ENCODE results near the gene ORAI2.
"Not testable (repeated sequence)": the region's sequence is repeated elsewhere in the genome, so short reads cannot be mapped to it uniquely, and the experiment has no call there.

Gene ORAI2

DNA sequence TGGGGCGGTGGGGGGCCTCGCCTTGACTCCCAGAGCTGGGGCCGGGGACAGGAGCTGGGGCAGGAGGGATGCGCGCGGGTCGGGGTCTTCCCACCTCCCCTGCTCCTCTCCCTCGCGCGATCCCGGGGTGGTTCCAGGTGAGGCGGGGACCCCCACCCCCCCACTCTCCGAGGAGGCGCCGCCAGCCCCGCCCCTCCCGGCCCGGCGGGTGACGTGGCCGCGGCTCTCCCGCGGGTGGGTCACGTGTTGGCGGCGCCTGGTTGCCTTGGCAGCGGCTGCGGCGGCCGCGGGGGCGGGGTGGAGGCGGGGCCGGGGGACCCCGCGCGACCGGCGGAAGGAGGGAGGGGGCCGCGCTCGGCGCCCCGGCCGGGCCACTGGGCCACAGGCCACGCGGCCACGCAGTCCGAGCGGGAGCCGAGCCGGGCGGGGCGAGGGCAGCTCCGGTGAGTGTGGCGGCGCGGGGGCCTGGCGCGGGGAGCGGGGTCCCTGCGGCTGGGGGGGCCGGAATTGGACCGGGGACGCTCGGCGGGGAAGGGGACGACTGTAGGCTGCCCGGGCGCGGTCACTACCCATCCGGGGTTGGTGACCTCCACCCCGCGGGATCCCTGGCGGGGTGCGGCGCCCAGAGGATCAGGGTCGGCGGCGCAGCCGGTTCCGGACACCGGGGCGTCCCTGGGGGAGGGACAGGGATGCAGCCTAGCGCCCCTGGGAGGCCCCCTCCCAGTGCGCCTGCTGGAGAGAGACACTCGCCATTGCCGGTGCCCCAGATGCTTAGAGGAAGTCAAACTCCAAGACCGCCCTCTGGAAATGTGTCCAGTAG is at the start of gene ORAI2:
ORAI2 (plus strand) TSS at position 357 of the 820 bp plus-strand sequence. CDS start 5,382 bp downstream, outside the sequence.
- no peak for DNase-seq

DNA sequence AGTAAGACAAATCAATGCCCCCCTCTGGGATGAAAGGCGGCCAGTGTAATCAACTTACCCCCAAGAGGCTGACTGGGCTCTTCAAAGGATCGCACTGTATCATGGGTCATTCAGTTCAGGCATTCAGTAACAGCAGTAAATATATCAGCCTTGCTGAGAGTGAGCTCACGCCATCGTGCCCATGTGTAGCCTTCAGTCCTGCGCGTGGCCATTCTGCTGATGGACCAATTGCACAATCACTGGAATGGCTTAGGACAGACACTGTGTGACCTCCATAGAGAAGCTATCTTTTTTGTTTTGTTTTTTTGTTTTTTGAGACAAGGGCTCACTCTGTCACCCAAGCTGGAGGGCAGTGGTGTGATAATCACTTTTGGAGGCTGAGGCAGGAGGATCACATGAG is 46.3 kb upstream of the ORAI2 start:
- no peak for DNase-seq

DNA sequence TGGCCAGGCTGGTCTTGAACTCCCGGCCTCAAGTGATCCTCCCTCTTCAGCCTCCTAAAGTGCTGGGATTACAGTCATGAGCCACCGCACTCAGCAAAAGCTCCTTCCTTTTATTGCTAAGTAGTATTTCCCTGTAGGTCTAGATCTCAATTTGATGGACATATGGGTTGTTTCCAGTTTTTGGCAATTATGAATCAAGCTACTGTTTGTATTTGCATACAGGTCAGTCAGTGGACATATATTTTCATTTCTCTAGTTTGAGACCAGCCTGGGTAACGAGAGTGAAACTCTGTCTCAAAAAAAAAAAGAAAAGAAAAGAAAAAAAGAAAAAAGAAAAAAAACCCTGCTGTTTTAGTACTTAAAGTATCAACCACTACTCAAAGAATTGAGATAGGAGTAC is 43.6 kb upstream of the ORAI2 start:
- DNase-seq, result no peak

DNA sequence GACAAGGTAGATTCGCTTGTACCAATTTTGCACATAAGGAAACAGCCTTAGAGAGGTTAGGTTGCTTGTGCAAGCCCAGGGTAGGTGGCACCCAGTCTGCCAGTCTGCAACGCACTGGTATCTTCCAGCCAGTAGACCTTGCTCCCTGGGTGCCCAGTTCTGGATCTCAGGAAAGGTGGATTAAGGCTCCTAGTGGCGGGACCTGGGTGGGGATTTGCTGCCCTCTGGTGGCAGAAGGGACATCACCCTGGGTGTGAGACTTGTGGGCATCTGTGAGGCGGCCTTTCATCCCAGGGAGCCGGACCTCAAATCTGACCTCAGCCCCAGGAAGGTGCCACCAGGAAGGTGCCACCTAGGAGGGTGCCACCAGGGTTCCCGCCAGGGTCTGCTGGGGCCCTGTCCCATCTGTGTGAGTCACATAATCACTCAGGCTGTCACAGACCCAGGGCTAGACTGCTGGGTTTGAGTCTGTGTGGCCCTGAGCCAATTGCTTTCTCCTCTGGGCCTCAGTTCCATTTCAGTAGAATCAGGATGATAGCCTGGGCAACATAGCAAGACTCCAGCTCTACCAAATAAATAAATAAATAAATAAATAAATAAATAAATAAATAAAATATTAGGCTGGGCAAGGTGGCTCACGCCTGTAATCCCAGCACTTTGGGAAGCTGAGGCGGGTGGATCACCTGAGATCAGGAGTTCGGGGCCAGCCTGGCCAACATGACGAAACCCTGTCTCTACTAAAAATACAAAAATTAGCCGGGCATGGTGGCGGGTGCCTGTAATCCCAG is 42.5 kb upstream of the ORAI2 start:
- peak; percentile 38 for DNase-seq

DNA sequence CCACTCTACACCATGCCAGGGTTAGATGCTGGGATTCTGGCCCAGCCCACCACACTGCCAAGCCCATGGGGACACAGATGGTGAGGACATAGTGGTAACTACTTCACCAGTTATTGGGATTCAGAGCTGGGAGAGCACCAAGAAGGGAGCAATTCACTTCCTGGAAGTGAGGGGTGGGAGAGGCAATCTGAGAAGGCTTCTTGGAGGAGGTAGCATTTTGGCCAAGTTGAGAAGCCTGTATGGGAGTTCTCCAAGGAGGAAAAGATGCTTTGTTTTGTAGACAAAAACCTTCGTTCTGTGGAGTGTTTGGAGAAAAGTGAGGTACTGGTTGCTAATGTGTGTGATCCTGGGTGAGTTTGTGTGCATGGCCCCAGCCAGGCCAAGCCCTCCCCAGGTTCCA is 41.0 kb upstream of the ORAI2 start:
- DNase-seq, result no peak

DNA sequence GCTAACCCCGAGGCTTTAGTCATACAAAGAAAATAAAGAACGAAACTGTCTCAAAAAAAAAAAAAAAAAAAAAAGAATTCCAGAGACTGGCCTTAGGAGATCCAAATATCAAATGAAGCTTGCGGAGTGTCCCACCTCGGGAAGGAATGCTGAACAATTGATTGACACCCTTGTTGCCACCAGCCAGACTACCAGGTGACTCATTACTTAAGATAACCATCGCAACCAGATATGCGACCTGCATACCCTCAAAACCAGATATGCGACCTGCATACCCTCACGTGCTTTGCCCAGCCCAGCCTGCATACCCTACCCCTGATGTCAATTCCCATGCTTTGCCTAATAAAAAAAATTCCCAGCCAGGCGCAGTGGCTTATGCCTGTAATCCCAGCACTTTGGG is 39.9 kb upstream of the ORAI2 start:
- DNase-seq, result no peak

DNA sequence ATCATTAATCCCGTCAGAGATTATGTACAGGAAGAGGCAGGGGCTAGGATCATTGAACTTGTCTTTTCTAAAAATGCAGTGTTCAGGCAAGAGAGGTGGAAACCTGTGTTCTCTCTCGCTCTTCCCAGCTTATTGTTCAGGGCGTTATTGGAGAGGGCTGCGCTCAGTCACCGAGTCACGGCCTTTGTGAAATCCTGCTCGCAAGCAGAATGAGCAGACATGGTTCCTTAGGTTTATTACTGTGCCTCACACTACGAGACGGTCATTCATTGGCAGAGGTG is 37.8 kb upstream of the ORAI2 start:
- no peak for DNase-seq

DNA sequence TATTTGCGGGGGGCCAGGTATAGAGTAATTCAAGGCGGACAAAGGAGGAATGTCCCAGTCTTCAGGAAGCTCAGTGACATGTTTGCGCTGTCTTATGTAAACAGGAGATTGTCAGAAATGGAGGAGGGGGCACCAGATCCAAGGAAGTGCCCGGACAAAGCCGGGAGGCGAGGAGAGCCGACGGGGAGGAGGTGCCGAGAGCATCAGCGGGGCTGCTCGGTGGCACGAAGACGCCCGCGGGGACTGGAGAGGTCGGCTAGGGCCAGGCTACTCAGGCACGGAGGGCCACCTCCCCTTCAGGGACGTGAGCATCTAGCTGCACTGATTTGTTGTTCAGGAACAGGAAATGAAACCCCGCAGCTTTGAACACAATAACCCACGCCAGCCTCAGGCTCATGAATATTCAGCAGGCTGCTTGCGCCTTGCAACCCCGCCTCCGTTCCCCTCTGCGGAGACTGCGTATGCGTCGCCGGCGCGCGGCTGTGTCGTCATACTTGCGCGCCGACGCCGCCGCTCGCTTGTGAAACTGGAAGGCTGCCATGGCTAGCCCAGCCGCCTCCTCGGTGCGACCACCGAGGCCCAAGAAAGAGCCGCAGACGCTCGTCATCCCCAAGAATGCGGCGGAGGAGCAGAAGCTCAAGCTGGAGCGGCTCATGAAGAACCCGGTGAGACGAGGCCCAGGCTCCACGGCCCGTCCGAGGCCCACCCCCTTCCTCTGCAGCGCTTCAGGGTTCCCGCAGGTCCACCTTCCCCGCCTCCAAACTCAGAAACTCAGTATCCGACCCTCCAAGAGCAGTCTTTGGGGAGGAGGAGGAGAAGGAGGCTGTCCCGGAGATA is 37.3 kb upstream of the ORAI2 start, which contains the start of gene PRKRIP1:
PRKRIP1 (plus strand) TSS at position 491 of the 837 bp plus-strand sequence; CDS start at position 540, 49 bp downstream.
- peak; percentile 36 for DNase-seq

DNA sequence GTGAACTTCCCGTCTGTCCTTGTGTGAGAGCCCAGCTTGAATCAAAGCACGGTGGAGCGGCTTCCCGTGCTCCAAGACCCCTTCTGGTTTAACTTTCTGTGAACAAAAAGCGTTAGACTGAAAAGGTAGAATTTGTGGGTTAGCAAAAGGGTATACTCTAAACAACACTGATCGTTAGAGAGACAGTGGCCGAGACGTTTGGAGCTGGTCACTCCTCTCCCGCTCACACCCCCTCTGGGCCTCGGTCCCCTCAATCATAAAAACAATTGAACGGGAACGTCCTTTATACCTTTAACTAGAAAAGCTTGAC is 36.7 kb upstream of the ORAI2 start:
- no peak for DNase-seq

DNA sequence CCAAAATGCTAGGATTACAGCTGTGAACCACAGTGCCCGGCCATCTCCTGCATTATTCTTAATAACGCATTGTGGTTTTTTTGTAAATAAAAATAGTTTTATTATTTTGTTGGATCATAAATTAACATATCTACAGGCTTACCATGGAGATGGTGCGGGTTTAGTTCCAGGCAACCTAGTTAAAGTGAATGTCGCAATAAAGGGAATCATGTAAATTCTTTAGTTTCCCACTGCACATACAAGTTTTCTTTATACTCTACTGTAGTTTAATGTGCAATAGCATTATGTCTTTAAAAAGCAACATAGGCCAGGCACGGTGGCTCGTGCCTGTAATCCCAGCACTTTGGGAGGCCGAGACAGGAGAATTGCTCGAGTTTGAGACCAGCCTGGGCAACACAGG is 34.8 kb upstream of the ORAI2 start:
- no peak for DNase-seq

DNA sequence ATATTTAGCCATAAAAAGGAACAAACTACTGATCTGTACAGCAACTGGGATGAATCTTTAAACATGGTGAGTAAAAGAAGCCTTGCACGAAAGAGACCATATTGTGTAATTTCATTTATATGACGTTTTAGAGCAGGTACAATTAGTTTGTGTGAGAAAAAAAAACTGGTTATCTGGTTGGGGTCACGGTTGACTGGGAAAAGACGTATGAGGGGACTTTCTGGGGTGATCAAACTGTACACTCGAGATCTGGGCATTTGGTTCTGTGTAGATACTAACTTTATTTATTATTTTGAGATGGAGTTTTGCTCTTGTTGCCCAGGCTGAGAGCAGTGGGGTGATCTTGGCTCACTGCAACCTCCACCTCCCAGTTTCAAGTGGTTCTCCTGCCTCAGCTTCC is 33.0 kb upstream of the ORAI2 start:
- no peak for DNase-seq

DNA sequence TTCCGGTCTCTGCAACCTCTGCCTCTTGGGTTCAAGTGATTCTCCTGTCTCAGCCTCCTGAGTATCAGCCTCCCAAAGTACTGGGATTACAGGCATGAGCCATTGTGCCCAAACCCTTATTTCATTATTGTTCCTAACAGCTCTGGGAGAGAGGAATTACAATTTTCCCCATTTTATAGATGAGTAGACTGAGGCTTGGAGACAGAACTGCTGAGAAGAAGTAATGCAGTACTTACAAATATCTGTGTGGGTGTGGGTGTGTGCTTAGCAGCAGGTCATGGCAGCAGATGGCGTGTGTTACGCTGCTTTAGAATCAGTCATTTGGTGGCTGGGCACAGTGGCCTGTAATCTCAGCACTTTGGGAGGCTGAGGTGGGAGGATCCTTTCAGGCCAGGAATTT is 29.8 kb upstream of the ORAI2 start:
- DNase-seq, result no peak

DNA sequence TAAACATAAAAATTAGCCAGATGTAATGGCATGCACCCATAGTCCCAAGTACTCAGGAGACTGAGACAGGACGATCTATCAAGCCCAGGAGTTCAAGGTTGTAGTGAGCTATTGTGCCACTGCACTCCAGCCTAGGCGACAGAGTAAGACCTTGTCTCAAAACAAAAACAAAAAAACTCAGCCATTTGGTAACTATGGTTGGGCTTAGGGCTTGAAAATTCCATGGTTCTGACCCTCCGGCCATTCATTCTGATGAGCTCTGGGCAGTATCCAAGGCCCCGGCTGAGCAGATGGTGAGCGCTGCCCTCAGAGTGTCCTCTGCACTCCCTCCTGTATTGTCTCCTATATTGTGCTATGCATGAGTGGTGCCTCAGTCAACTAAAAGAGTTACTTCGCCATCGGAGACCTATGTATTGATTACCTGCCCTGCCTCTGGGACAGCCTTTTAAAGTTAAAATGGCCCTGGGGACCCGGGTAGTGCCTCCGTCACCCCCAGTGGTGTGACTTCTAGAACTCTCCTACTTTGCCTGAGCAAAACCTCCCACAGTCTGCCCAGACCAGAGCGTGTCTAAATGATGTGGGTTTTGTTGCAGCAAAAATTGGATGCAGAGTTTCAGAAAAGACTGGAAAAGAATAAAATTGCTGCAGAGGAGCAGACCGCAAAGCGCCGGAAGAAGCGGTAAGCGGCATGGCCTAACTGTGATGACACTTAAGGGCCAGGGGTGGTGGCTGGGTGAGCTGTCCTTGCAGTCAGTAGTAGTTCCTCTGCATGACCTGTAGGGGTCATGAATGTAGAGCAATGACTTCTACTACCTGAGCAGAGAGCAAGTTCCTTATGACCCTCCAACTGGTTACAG is 29.1 kb upstream of the ORAI2 start:
- DNase-seq, result no peak

DNA sequence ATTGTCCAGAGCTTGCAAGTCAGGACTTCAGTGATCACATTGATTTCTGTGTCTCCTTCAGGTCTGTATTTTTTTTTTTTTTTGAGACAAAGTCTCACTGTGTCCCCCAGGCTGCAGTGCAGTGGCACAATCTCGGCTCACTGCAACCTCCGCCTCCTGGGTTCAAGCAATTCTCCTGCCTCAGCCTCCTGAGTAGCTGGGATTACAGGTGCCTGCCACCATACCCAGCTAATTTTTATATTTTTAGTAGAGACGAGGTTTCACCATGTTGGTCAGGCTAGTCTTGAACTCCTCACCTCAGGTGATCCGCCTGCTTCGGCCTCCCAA is 28.6 kb upstream of the ORAI2 start:
- DNase-seq, result not testable (repeated sequence)

DNA sequence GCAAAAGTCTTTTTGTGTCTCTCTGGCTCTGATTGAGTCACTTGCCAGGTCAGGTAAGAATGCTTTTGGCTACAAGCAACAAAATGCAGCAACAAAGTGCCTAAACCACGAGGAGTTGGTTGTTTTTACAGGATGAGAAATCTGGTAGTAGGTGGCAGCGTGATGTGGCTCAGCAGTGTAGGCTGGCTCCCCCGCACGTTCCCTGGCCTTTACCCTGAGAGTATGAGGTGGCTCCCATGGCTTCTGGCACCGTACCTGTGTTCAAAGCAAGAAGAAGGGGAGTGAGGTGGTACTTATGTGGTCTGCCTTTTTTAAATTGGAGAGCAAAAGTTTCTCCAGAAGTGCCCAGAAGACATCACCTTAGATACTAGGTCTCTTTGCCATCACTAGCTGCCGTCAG is 25.5 kb upstream of the ORAI2 start:
- no peak for DNase-seq

DNA sequence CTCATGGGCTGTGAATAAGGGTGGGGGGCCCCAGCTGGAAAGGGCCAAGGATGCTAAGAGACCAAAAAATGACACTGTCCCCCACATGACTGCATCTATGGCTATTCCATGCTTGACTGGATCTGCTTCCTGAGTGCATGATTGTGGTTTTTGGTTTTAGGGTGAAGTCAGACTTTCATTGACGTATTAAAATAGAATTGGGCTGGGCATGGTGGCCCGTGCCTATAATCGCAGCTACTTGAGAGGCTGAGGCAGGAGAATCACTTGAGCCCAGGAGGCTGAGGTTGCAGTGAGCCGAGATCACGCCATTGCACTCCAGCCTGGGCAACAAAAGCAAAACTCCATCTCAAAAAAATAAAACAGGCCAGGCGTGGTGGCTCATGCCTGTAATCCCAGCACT is 24.8 kb upstream of the ORAI2 start:
- not testable (repeated sequence) for DNase-seq

DNA sequence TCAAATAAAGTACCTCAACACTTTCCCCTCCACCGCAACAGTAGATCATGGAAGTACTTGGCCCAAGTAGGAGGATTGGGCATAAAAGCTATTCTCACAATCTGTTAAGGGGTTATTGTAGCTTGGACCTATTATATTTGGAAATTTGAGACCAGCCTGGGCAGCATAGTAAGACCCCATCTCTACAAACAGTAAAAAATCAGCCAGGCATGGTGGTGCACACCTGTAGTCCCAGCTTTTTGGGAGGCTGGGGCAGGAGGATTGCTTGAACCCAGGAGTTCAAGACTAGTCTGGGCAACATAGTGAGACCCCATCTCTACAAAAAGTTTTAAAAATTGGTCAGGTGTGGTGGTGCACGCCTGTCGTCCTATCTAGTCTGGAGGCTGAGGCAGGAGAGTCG is 24.0 kb upstream of the ORAI2 start:
- DNase-seq, result no peak

DNA sequence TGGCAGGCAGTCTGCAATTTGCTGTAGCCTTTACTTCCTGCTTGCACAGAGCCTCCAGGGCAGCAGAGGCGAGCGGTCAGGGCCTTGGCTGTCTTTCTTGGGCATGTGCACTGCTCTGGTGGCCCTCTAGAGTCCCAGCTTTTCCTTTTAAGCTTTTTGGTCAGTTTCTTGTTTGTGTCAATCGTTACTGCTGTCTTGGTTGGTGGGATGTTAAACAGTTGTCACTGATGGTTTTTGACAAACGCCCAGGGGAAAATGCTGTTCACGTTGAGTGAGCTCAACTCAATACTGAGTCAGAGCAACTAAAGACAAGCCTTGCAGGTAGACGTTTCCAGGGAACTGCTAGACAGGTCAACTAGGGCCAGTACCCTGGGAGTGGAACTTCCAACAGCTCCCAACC is 23.3 kb upstream of the ORAI2 start:
- no peak for DNase-seq

DNA sequence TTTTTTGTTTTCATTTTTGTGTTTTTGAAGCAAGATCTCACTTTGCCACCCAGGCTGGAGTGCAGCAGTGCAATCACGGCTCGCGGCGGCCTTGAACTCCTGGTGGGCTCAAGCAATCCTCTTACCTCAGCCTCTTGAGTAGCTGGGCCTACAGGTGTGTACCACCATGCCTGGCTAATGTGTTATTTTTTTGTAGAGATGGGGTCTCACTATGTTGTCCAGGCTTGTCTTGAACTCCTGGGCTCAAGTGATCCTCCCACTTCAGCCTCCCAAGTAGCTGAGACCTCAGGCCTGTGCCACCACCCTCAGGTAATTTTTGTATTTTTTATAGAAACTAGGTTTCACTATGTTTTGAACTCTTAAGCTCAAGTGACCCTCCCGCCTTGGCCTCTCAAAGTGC is 22.5 kb upstream of the ORAI2 start:
- DNase-seq, result no peak

DNA sequence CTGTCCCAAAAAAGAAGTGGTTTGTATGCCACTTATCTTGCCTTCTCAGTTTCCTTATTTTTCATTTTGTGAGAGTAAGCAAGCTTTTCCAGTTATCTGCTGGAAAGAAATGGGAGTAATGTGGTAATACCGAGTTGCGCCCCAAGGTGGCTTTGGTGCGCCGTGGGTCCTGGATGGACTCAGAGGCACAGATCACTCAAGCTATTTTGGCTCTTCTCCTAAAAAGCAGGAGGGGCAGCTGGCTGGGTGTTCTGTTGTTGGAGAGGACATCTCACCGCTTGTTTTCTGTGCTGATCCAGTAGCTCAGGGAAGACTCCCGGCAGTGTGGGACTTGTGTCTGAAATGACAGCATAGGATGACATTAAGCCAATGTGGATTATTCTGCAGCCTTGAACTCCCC is 20.8 kb upstream of the ORAI2 start:
- no peak for DNase-seq

DNA sequence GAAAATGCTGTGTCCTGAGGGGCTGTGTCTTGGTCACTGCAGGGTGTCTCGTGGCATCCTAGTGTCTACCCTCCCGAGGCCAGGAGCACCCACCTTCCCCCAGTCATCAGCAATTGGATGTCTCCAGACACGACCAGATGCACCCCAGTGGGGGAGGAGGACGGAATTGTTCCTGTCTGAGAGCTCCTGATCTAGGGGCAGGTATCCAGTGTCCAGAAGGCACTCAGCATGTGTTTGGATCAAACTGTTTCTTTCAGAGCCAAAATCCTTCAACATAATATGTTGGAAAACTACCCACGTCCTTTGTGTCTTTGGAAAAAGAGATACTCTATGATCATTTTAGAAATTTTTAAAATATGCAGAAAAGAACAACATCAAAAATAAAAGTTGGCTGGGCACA is 20.3 kb upstream of the ORAI2 start:
- no peak for DNase-seq

DNA sequence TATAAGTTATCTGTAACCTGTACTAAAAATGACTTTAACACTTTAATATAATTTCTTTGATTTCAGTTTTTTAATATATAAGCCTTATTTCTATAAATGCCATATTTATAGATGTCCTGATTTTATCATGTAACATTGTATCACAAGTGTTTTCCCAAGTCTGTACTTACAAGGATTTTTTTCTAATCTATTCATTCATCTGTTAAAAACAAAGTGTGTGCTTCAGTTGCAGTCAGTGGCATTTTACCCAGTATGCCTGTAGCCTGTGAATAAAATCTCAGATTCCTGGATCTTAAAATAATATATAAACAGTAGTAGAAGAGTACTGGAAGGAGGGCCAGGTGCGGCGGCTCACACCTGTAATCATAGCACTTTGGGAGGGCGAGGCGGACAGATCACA is 19.8 kb upstream of the ORAI2 start:
- DNase-seq, result no peak

DNA sequence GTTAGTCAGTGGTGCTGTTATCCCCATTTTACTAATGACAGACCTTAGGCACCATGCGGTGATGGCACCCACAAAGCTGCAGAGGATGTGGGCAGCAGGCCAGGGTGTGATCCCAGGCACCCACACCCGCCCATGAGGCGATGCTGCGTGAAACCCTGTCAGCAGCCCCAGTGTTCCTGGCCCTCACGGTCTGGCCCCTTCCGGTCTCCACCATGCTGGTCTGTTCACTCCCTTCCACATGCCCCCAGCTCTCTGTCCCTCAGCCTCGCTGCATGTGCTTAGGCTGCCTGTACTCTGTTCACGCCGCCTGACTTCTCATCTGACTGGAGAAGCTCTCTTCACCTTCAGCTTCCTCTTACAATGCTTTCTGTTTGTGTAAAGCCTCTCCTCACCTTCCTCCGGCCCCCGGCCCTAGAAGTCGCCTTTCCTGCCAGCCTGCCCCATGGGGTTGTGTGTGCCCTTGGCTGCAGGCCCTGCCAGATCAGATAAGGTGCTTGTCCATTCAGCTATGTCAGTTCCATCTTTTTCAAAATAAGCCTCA is 17.6 kb upstream of the ORAI2 start:
- DNase-seq, result no peak

Data from NCI-H1048 (cell line).